ENCODE measurements around the gene PKD1. TPM values are rescaled to one million over a fixed set of nuclear protein-coding genes. Genes with fewer than 3 reads are reported as not detected.
"Not testable (repeated sequence)": the region's sequence is repeated elsewhere in the genome, so short reads cannot be mapped to it uniquely, and the experiment has no call there.

PKD1 gene
- total RNA-seq, 4 donors from 2014 or later = 209 to 446 (median 293) TPM

DNA sequence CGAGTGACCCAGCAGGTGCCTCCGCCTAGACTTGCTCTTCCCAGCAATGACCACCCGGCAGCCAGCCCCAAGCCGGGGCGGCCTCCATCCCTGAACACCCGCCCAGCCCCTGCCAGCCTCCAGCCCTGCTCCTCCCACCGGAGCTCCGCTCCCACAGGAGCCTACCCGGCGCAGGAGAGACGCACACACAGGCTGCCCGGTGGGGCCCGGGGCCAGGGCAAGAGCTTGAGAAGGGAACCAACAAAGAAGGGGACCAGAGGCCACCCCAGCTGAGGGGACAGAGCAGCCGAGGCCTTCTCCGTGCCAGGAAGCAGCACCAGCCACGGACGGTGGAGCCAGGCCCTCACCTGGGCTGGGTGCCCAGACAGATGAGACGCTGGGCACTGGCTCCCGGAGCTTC, 13.8 kb downstream of the PKD1 start:
- Histone ChIP-seq H3K27me3 (no peaks in the 10 kb centered on the region), H3K27ac (peak overlapping the region; percentile 29), H3K4me3 (no peak overlapping the region), H3K36me3 (peaks cover 6% of the 10 kb centered on the region), H3K9me3 (no peaks in the 10 kb centered on the region), H3K4me1 (peaks cover 69% of the 10 kb centered on the region)
- WGBS = no CpG with 5 or more reads among the region's 19 CpGs
- DNase-seq (ENCODE audit: low spot score in 2 of 2) = no peak
- TF ChIP-seq POLR2AphosphoS5 (IDR thresholded peaks at IDR 0.05) = no peak
- no peak for TF ChIP-seq EP300 (IDR thresholded peaks at IDR 0.05)
- TF ChIP-seq, protein P1, sequence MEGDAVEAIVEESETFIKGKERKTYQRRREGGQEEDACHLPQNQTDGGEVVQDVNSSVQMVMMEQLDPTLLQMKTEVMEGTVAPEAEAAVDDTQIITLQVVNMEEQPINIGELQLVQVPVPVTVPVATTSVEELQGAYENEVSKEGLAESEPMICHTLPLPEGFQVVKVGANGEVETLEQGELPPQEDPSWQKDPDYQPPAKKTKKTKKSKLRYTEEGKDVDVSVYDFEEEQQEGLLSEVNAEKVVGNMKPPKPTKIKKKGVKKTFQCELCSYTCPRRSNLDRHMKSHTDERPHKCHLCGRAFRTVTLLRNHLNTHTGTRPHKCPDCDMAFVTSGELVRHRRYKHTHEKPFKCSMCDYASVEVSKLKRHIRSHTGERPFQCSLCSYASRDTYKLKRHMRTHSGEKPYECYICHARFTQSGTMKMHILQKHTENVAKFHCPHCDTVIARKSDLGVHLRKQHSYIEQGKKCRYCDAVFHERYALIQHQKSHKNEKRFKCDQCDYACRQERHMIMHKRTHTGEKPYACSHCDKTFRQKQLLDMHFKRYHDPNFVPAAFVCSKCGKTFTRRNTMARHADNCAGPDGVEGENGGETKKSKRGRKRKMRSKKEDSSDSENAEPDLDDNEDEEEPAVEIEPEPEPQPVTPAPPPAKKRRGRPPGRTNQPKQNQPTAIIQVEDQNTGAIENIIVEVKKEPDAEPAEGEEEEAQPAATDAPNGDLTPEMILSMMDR (IDR thresholded peaks at IDR 0.05) = no peak
- no peak for TF ChIP-seq POLR2A (IDR thresholded peaks at IDR 0.05)

DNA sequence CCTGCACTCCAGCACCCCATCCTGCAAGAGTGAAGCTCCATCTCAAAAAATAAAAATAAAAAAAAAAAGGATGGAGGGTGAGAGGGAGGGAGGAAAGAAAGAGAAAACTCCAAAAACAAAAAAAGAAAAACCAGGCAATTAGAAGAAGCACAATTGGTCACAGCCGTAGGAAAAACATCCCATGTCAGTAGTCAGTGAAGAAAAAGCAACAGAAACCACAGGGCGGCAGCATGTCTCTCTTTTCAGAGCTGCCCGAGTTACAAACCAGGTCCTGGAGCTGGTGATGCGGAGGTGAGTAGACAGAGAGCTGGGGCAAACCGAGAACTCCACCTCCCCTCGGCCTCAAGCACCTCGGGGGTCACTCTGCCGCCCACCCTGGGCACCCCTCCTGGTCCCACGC, 14.4 kb downstream of the PKD1 start:
- H3K36me3 ChIP-seq; H3K27me3 ChIP-seq; H3K27ac ChIP-seq; H3K9me3 ChIP-seq; DNase-seq (ENCODE audit: low spot score in 2 of 2); H3K4me3 ChIP-seq: not testable (repeated sequence)
- TF ChIP-seq, protein P1 (IDR thresholded peaks at IDR 0.05) = peak; percentile 9 to 16
- H3K4me1 ChIP-seq = peaks cover 69% of the 10 kb centered on the region
- 39% methylated on average over 7 of the region's 9 CpGs for WGBS

DNA sequence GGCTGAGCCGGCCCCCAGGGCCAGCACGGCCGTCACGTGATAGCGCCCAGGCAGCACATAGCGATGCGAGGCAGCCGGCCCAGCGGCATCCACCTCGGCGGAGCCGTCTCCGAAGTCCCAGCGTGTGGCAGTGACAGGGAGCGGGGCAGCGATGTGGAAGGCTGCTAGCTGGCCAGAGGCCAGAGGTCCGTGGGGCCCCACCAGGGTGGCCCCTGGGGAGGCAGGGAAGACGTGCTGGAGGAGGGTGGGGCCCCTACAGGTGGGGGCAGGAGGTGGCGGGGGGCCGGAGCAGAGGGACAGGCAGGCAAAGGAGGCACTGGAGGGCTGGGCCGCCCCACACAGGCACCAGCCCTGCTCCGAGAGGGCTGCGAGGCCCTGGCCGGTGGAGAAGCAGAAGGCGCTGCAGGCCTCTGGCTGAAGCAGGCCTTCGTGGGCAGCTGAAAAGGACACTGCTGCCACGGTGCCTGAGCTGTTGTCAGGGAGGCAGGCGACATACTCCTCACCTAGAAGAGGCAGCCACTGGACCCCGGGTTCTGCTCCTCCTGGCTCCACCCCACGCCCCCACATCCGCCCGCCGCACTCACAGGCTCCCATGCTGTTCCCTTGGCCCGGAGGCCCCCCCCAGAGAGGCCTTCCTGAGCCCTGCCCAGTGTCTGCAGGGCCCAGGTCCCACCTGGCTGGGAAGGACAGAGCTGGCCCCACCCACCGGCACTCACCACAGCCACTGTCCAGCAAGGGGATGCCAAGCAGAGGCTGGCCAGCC, 17.6 kb downstream of the PKD1 start:
- H3K27me3 ChIP-seq; H3K9me3 ChIP-seq; DNase-seq (ENCODE audit: low spot score in 2 of 2); H3K4me3 ChIP-seq; H3K27ac ChIP-seq: not testable (repeated sequence)
- peaks cover 35% of the 10 kb centered on the region for H3K36me3 ChIP-seq
- H3K4me1 ChIP-seq = peaks cover 37% of the 10 kb centered on the region
- 67% methylated on average over 3 of the region's 35 CpGs for WGBS

DNA sequence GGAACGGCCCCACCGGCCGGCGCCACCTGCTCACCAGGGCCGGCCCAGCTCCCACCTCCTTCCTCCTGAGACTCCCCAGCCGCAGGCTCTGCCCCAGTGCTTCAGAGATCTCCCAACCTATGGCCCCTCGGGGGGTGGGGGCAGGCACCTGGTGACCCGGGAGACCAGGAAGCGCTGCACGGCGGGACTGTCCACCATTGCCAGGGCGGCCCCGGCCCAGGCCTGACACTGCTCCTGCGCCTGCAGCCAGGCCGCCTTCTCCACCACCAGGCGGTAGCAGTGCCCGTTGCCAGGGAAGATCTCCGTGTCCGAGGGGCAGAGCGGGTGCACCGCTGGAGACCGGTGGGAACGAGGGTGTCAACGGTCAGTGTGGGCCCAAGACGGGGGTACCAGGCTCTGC, 18.4 kb downstream of the PKD1 start:
- Histone ChIP-seq H3K36me3 (peaks cover 41% of the 10 kb centered on the region), H3K4me1 (peaks cover 29% of the 10 kb centered on the region)
- H3K4me3 ChIP-seq; H3K27me3 ChIP-seq; H3K27ac ChIP-seq; DNase-seq (ENCODE audit: low spot score in 2 of 2); H3K9me3 ChIP-seq: not testable (repeated sequence)
- WGBS = no CpG with 5 or more reads among the region's 25 CpGs

DNA sequence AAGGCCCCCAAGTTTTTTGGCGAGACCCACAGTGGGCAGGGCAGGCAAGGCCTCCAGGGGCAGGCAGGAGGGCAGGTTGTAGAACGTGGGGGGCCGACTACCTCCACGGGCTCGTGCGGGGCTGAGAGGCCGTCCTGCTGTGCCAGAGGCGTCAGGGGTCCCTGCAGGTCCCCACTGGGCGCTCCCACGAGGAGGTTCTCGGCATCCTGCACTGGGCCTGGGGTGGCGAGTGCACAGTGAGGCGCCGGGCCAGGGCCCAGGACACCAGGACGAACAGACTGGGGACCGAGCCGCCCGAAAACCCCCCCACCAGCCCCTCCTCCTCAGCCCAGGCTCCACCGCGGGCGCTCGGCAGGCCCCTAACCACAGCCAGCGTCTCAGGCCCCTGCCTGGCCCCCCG, 19.3 kb downstream of the PKD1 start:
- not testable (repeated sequence) for DNase-seq (ENCODE audit: low spot score in 2 of 2); H3K27ac ChIP-seq; H3K9me3 ChIP-seq; H3K4me3 ChIP-seq; H3K27me3 ChIP-seq
- Histone ChIP-seq H3K36me3 (peaks cover 51% of the 10 kb centered on the region), H3K4me1 (peaks cover 20% of the 10 kb centered on the region)
- WGBS = 87% methylated on average over 7 of the region's 24 CpGs

DNA sequence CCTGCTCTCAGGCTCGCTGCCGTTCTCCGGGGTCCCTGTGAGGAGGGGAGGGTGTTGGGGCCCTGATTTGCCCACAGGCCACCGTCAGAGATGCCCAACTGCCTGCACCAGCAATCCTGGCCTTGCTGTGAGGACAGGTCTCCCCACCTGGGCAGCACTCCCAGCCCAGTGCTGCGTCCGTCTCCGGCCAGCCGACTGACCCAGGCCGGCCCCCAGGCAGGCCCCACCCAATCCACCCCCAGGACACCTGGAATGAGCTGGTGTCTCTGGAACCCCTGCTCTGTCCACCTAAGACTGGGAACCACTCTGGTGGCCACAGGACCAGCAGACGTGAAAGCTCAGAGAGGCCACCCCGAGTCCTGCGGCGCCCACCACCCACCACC, 20.1 kb downstream of the PKD1 start:
- H3K9me3 ChIP-seq = no peaks in the 10 kb centered on the region
- peaks cover 15% of the 10 kb centered on the region for H3K4me1 ChIP-seq
- peaks cover 59% of the 10 kb centered on the region for H3K36me3 ChIP-seq
- no peak overlapping the region for H3K27ac ChIP-seq
- WGBS = no CpG with 5 or more reads among the region's 13 CpGs
- H3K4me3 ChIP-seq = no peak overlapping the region
- no peak for TF ChIP-seq POLR2A (IDR thresholded peaks at IDR 0.05)
- no peak for TF ChIP-seq EP300 (IDR thresholded peaks at IDR 0.05)
- no peak for TF ChIP-seq POLR2AphosphoS5 (IDR thresholded peaks at IDR 0.05)
- TF ChIP-seq, protein P1 (IDR thresholded peaks at IDR 0.05) = no peak
- H3K27me3 ChIP-seq = no peaks in the 10 kb centered on the region
- DNase-seq (ENCODE audit: low spot score in 2 of 2) = no peak

DNA sequence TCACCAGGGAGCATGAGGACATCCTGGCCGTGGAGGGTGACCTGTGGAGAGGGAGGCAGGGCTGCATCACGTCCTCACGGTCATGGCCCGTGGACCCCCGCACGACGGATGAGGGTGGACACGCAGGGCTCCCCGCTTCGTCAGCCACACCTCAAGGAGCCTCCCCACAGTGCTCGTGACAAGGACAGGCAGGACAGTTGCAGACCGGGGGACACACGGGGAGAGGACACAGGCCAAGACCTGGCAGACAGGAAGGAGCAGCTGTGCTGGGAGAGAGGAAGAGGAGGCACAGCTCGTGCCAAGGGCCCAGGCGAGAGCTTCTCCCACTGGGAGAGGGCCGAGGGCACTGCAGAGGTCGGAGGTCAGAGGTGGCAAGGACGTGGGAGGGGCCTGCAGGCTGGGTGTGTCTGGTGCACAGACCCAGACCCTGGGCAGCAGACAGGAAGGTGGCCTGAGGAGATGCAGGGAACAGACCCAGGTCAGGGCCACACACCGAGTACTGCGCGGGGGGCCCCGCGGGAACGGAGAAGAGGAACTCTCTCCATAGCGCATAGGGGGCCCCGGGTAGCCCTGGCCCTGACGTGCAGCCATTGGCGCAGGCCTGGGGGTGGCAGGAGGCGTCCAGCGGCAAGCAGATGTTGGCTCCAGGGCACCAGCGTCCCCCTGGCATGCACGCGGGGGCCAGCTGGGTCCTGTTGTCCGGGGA, 20.7 kb downstream of the PKD1 start:
- not testable (repeated sequence) for DNase-seq (ENCODE audit: low spot score in 2 of 2); H3K27me3 ChIP-seq; H3K27ac ChIP-seq; H3K4me3 ChIP-seq; H3K9me3 ChIP-seq
- Histone ChIP-seq H3K36me3 (peaks cover 64% of the 10 kb centered on the region), H3K4me1 (peaks cover 11% of the 10 kb centered on the region)
- WGBS = 85% methylated on average over 12 of the region's 34 CpGs

DNA sequence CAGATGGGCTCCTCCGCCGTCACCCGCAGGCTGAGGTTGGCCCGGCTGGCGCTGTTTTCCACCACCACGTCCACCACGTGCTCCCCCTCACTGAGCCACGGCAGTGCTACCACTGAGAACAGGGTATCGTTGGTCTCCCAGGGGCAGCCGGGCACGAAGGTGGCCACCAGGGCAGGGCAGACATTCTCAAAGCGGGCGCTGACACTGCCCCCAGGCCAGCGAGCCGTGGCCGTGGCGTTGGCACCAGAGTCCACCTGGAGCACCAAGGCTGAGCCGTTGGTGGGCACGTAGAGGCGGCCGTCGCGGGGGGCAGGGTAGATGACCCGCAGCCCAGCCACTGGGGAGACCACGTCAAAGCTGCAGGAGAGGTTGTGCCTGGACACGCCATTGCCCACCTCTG, 21.5 kb downstream of the PKD1 start:
- not testable (repeated sequence) for DNase-seq (ENCODE audit: low spot score in 2 of 2); H3K27ac ChIP-seq; H3K27me3 ChIP-seq; H3K4me3 ChIP-seq; H3K9me3 ChIP-seq
- Histone ChIP-seq H3K36me3 (peaks cover 73% of the 10 kb centered on the region), H3K4me1 (peaks cover 11% of the 10 kb centered on the region)
- 76% methylated on average over 5 of the region's 26 CpGs for WGBS

DNA sequence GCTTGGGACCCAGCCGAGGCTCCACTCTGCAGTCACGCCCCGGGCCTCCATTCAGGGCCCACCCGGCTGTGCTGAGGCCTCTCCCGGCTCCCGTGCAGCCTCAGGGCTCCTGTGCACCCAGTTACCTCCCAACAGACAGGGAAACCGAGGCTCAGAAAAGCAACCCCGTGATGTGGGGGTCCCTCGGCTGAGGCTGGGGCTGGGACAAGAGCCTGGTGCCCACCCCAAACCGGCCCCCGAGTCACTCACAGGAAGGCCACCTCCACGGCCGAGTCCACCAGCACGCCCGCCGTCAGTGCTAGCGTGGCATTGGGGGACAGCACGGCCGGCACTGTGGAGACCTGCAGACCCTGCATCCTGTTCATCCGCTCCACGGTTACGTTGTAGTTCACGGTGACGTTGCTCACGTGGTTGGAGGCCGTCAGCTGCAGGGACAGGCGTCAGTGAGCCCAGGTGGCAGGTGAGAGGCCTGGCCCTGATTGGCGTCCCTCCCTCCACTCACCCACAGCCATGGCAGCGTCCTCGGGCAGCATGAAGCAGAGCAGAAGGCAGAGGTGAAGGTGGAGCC, 23.1 kb downstream of the PKD1 start:
- not testable (repeated sequence) for DNase-seq (ENCODE audit: low spot score in 2 of 2); H3K27me3 ChIP-seq; H3K9me3 ChIP-seq; H3K4me3 ChIP-seq; H3K27ac ChIP-seq
- Histone ChIP-seq H3K4me1 (peaks cover 11% of the 10 kb centered on the region), H3K36me3 (peaks cover 88% of the 10 kb centered on the region)
- 77% methylated on average over 13 of the region's 30 CpGs for WGBS

All from suprapubic skin (tissue), 4 donors.